GM10248 (cell line): Measurements from ENCODE around the gene PLA2G4E.

ENCODE experiments used
- CTCF ChIA-PET: fragments of 300-600 bp; sonication (Branson Sonifier 250); formaldehyde crosslinking; extraction: SDS; loops from one replicate; lab custom pipeline; 2021; ENCODE audit warnings: antibody characterized with exemption; lab: Yijun Ruan, JAX
- POLR2A ChIA-PET: fragments of 350-650 bp; sonication (Branson Sonifier 250); formaldehyde crosslinking; extraction: SDS; loops from one replicate; lab custom pipeline; 2020; ENCODE audit warnings: antibody characterized with exemption; lab: Yijun Ruan, JAX
- DNase-seq: peaks from one replicate; pipeline ENCODE4 v3.0.0; 2012; ENCODE audit errors: extremely low spot score
- CTCF ChIP-seq: IDR thresholded peaks from 2 replicates; pipeline ENCODE4 v1.5.1; 2012; ENCODE audit warnings: mild to moderate bottlenecking, low read depth; ENCODE audit errors: extremely low read depth, missing control alignments, control extremely low read depth

Gene PLA2G4E

DNA sequence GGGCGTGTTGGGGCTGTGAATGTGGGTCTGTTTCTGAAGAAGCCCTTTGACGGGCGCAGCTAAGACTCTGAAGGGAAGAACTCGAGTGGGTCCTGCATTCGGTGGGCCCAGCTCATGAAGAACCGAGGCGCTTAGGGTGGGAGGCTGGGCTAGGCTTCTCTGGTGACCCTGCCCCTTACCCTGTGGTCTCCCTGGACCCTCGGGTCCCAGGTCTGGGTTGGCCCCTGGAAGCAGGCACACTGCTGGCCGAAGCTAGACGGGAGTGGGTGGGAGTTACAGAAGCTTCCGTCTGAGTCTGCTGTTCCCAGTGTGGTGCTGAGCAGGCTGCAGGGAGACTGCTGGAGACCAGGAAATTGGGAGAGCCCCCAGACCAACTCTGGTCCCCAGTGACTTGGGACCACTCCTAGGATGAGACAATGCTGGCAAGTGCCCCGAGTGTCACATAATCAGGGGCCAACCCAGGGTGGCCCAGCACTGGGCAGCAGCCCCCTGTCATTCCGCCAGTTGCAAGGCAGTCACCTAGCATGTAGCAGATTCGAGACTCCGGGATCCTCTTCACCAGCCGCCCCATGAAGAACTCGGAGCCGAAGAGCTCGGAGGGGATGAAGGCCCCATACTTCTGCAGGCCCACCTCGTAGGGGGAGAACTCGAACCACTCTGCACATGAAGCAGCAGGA lies 31.8 kb downstream of the PLA2G4E start:
- CTCF ChIA-PET, result interaction anchor here (0.7 to 9.8 kb wide), 32 partner anchors 9 to 431 kb away, joined by 3 to 133 read pairs (median 5); partner anchors contain the start of genes EHD4, MAPKBP1 and PLA2G4E
- no peak for DNase-seq
- TF ChIP-seq CTCF, result peak; percentile 13
- POLR2A ChIA-PET, result no interaction called here

- ChIA-PET CTCF (interaction anchor here (2.7 to 9.8 kb wide), 8 partner anchors 9 to 96 kb away, joined by 20 to 133 read pairs (median 42); no protein-coding TSS in a partner anchor), POLR2A (no interaction called here)
- TF ChIP-seq CTCF, result no peak
- DNase-seq, result no peak
These were observed 32.9 kb downstream of the PLA2G4E start for GRCh38 chr15:41987925-41988275.

DNA sequence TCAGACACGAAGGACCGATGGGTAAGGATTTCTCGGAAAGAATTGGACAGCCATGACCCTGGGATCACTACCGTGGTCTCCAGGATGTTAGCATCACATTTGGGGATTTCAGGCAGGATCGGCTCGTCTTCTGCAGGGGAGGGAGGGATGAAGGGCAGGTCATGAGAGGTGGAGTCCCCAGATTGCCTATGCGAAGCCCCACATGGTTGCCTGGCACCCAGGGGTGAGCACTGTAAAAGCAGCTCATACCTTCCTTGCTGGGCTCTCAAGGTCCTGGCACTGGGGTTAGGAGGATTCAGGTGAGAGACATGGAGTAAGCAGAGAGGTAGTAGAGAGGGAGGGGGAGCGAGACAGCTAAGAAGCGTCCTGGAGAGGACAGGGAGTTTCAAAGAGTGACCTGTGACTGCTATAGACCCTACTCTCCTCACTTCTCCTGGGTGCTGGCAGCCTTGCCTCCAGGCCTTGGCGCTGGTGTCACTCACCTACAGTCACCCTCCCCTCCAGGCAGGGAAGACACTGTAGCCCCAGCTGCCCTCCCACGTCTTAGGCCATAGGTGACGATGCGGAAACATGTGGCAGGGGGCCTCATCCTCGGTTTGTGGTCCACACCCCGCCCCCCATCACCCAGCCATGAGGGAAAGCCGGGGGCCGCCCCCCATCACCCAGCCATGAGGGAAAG lies 33.5 kb downstream of the PLA2G4E start:
- DNase-seq, result no peak
- CTCF ChIA-PET, result interaction anchor here (4.1 to 9.8 kb wide), 6 partner anchors 15 to 96 kb away, joined by 20 to 133 read pairs (median 61); no protein-coding TSS in a partner anchor
- no peak for TF ChIP-seq CTCF
- POLR2A ChIA-PET, result no interaction called here

DNA sequence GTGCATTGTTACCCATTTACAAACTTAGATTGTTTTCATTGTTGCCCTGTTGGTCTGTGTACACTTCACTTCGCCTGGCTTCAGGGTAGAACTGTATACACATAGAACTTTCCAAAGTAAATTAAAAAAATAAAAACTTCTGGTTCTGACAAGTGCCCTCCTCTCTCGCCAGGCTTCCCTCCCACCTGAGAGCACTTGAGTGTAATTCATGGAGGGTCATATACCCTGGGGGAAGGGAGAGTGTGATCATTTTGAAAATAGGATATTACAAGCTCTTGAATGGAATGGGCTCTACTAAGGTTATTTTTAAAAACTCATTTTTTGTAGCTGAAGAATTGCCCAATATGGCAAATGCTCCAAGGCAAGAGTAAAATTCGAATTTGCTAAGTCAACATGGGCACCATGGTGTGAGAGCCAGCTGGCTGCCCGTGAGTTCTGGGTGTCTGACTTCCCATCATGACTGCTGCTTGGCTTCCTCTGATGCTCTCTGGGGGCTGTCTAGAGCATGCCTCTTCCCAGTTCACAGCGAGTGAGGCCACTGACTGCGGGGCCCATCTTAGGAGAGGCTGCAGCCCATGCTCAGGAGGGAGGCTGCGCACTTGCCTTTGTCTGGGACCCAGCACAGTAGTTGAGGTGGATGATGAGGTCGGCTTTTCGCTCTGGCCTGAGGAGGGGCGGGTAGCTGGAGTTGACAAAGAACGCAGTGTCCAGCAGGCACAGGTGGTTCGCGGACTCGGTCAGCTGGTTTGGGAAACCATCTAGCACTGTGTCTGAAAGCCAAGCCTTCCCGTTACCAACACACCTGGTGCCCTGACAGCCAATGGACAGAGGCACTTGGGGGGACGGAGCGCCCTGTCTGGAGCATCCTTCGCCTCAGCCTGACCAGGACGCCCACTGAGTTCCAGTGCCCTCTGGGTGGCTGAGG lies 35.3 kb downstream of the PLA2G4E start:
- CTCF ChIA-PET, result interaction anchor here (1.2 to 9.8 kb wide), 6 partner anchors 8 to 98 kb away, joined by 4 to 133 read pairs (median 8); partner anchors contain the start of gene EHD4
- POLR2A ChIA-PET, result no interaction called here
- DNase-seq, result no peak
- no peak for TF ChIP-seq CTCF

- ChIA-PET CTCF (interaction anchor here (0.6 to 9.8 kb wide), 7 partner anchors 11 to 436 kb away, joined by 3 to 133 read pairs (median 5); partner anchors contain the start of gene EHD4), POLR2A (no interaction called here)
- TF ChIP-seq CTCF, result no peak
- no peak for DNase-seq
These were observed 36.2 kb downstream of the PLA2G4E start for GRCh38 chr15:41984622-41985021.
